ENCODE data around the gene HCN2. TPM values are rescaled to one million over a fixed set of nuclear protein-coding genes. Genes with fewer than 3 reads are reported as not detected.

Gene HCN2
- total and polyA plus RNA-seq, 9 of the 15 experiments (the other 6 are each of a cell fraction or from before 2014, with no cell fraction given), result 0.29 to 4.2 (median 0.82) TPM; not detected in 2

DNA sequence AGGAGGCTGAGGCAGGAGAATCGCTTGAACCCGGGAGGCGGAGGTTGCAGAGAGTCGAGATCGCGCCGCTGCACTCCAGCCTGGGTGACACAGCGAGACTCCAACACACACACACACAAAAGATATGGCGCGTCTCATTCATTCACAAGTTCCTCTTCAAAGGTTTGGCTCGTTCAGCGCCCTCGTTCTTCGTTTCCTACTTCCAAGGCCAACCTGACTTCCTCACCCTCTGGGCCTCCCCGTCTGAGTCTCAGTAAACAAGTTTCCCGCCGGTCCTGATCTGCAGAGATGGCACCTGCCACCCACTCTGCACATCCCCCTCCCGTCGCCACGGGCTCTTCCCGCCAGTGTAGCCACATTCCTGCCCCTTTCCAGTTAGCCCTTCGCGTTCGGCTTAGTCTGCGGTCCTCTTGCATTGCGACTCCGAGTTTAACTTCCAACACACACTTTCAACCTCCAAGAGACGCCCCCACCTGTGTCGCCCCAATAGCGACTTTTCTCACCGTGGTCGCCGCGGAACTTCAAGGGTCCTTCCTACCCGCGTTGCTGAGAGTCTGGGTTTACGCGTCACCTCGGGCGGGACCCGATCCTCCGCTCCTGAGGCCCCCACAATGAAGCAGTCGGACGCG, 18.6 kb upstream of the HCN2 start (continued):
- TF ChIP-seq PRMT5 (CRISPR knock-in tag; IDR thresholded peaks at IDR 0.05) (no peak), MCM3 (IDR thresholded peaks at IDR 0.05) (no peak), TRIM24 (IDR thresholded peaks at IDR 0.05) (peak in 1 of 2 experiments; percentile 69; a peak in 2 of 4 replicates), NR1H2 (CRISPR knock-in tag; IDR thresholded peaks at IDR 0.05) (no peak), HDAC1 (IDR thresholded peaks at IDR 0.05) (peak in 1 of 2 experiments; percentile 62; a peak in 1 of 4 replicates), ETV5 (CRISPR knock-in tag; IDR thresholded peaks at IDR 0.05; ENCODE audit: low read depth) (no peak), KLF1 (tag; IDR thresholded peaks at IDR 0.05) (no peak), BCOR (IDR thresholded peaks at IDR 0.05) (peak; percentile 43; the same call in 1 of the 2 replicates), MAFK (IDR thresholded peaks at IDR 0.05; ENCODE audit: low read length) (no peak), KLF13 (tag; IDR thresholded peaks at IDR 0.05; ENCODE audit: borderline replicate concordance, low read depth) (peak; percentile 14; the same call in 1 of the 2 replicates), ZNF165 (CRISPR knock-in tag; IDR thresholded peaks at IDR 0.05; ENCODE audit: borderline replicate concordance) (no peak), PCBP1 (IDR thresholded peaks at IDR 0.05; ENCODE audit: low read depth, low read length, poor library complexity, severe bottlenecking) (no peak), TOE1 (IDR thresholded peaks at IDR 0.05; ENCODE audit: borderline replicate concordance) (0 out of 2 replicates have a peak, but pooled peaks have one; percentile 16), TOE1 (CRISPR knock-in tag; IDR thresholded peaks at IDR 0.05; ENCODE audit: borderline replicate concordance, low read depth) (no peak), PHB2 (IDR thresholded peaks at IDR 0.05; ENCODE audit: low read depth) (no peak)
- TF ChIP-seq, protein P1, sequence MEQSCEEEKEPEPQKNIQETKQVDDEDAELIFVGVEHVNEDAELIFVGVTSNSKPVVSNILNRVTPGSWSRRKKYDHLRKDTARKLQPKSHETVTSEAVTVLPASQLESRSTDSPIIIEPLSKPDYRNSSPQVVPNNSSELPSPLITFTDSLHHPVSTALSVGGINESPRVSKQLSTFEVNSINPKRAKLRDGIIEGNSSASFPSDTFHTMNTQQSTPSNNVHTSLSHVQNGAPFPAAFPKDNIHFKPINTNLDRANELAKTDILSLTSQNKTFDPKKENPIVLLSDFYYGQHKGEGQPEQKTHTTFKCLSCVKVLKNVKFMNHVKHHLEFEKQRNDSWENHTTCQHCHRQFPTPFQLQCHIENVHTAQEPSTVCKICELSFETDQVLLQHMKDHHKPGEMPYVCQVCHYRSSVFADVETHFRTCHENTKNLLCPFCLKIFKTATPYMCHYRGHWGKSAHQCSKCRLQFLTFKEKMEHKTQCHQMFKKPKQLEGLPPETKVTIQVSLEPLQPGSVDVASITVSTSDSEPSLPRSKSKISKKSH (CRISPR knock-in tag; IDR thresholded peaks at IDR 0.05), result no peak
- TF ChIP-seq, protein P2, sequence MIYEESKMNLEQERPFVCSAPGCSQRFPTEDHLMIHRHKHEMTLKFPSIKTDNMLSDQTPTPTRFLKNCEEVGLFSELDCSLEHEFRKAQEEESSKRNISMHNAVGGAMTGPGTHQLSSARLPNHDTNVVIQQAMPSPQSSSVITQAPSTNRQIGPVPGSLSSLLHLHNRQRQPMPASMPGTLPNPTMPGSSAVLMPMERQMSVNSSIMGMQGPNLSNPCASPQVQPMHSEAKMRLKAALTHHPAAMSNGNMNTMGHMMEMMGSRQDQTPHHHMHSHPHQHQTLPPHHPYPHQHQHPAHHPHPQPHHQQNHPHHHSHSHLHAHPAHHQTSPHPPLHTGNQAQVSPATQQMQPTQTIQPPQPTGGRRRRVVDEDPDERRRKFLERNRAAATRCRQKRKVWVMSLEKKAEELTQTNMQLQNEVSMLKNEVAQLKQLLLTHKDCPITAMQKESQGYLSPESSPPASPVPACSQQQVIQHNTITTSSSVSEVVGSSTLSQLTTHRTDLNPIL (CRISPR knock-in tag; IDR thresholded peaks at IDR 0.05), result no peak
- TF ChIP-seq, protein P3, sequence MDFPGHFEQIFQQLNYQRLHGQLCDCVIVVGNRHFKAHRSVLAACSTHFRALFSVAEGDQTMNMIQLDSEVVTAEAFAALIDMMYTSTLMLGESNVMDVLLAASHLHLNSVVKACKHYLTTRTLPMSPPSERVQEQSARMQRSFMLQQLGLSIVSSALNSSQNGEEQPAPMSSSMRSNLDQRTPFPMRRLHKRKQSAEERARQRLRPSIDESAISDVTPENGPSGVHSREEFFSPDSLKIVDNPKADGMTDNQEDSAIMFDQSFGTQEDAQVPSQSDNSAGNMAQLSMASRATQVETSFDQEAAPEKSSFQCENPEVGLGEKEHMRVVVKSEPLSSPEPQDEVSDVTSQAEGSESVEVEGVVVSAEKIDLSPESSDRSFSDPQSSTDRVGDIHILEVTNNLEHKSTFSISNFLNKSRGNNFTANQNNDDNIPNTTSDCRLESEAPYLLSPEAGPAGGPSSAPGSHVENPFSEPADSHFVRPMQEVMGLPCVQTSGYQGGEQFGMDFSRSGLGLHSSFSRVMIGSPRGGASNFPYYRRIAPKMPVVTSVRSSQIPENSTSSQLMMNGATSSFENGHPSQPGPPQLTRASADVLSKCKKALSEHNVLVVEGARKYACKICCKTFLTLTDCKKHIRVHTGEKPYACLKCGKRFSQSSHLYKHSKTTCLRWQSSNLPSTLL (IDR thresholded peaks at IDR 0.05), result no peak
- TF ChIP-seq, protein P4, sequence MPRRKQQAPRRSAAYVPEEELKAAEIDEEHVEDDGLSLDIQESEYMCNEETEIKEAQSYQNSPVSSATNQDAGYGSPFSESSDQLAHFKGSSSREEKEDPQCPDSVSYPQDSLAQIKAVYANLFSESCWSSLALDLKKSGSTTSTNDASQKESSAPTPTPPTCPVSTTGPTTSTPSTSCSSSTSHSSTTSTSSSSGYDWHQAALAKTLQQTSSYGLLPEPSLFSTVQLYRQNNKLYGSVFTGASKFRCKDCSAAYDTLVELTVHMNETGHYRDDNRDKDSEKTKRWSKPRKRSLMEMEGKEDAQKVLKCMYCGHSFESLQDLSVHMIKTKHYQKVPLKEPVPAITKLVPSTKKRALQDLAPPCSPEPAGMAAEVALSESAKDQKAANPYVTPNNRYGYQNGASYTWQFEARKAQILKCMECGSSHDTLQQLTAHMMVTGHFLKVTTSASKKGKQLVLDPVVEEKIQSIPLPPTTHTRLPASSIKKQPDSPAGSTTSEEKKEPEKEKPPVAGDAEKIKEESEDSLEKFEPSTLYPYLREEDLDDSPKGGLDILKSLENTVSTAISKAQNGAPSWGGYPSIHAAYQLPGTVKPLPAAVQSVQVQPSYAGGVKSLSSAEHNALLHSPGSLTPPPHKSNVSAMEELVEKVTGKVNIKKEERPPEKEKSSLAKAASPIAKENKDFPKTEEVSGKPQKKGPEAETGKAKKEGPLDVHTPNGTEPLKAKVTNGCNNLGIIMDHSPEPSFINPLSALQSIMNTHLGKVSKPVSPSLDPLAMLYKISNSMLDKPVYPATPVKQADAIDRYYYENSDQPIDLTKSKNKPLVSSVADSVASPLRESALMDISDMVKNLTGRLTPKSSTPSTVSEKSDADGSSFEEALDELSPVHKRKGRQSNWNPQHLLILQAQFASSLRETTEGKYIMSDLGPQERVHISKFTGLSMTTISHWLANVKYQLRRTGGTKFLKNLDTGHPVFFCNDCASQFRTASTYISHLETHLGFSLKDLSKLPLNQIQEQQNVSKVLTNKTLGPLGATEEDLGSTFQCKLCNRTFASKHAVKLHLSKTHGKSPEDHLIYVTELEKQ (CRISPR knock-in tag; IDR thresholded peaks at IDR 0.05), result no peak
- TF ChIP-seq, protein P5, sequence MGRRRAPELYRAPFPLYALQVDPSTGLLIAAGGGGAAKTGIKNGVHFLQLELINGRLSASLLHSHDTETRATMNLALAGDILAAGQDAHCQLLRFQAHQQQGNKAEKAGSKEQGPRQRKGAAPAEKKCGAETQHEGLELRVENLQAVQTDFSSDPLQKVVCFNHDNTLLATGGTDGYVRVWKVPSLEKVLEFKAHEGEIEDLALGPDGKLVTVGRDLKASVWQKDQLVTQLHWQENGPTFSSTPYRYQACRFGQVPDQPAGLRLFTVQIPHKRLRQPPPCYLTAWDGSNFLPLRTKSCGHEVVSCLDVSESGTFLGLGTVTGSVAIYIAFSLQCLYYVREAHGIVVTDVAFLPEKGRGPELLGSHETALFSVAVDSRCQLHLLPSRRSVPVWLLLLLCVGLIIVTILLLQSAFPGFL (CRISPR knock-in tag; IDR thresholded peaks at IDR 0.05), result no peak
